Gastroesophageal sphincter (tissue), 4 donors: ENCODE data around the gene TBX6. TPM values are rescaled to one million over a fixed set of nuclear protein-coding genes. Genes with fewer than 3 reads are reported as not detected.
A peak's percentile ranks its signal among the peaks of the same experiment; 100 is the strongest.

Experiments used
- ATAC-seq: fragments of 150-250 bp; one replicate; pipeline ENCODE4 v1.9.1; 2016; ENCODE audit warnings: mild to moderate bottlenecking, moderate library complexity
- H3K27ac ChIP-seq, 4 donors: fragments of 200-600 bp; sonication (generic) in 3 of 4; 1 replicate in 3 of 4; 2 replicates in 1 of 4; pipeline ENCODE4 v1.5.1; 2016 to 2019
- H3K27me3 ChIP-seq: fragments of 200-600 bp; sonication (generic); one replicate; pipeline ENCODE4 v1.5.1; 2019
- H3K36me3 ChIP-seq, 2 donors: fragments of 200-600 bp; sonication (generic); one replicate each; pipeline ENCODE4 v1.5.1; 2019; ENCODE audit warnings: control low read depth in 1 of 2
- H3K4me1 ChIP-seq, 3 donors: fragments of 200-600 bp; sonication (generic); 1 replicate in 2 of 3; 2 replicates in 1 of 3; pipeline ENCODE4 v1.5.1; 2016 to 2019; ENCODE audit warnings: control low read depth in 2 of 3
- H3K4me3 ChIP-seq, 2 donors: fragments of 200-600 bp; sonication (generic); one replicate each; pipeline ENCODE4 v1.5.1; 2019; ENCODE audit warnings: mild to moderate bottlenecking in 1 of 2, moderate library complexity in 1 of 2
- H3K9me3 ChIP-seq, 3 donors: fragments of 200-600 bp; sonication (generic); one replicate each; pipeline ENCODE4 v1.5.1; 2017 to 2019; ENCODE audit warnings: control low read depth in 2 of 3
- CTCF ChIP-seq, 4 experiments: fragments of 200-600 bp in 2 of 4; fragments of 450-650 bp in 2 of 4; sonication (generic) in 1 of 4; IDR thresholded peaks; one replicate each; pipeline ENCODE4 v1.5.1; 2017 to 2019; ENCODE audit warnings: antibody characterized with exemption in 4 of 4, mild to moderate bottlenecking in 2 of 4, moderate library complexity in 2 of 4
- EP300 ChIP-seq: sonication (generic); formaldehyde crosslinking; IDR thresholded peaks from one replicate; pipeline ENCODE4 v1.6.1; 2017; ENCODE audit warnings: antibody characterized with exemption, mild to moderate bottlenecking
- POLR2A ChIP-seq, 2 donors: fragments of 450-650 bp; IDR thresholded peaks; one replicate each; pipeline ENCODE4 v1.6.1; 2017; ENCODE audit warnings: antibody characterized with exemption in 2 of 2, mild to moderate bottlenecking in 2 of 2, moderate library complexity in 1 of 2
- POLR2AphosphoS5 ChIP-seq: sonication (generic); formaldehyde crosslinking; IDR thresholded peaks from one replicate; pipeline ENCODE4 v1.6.1; 2017; ENCODE audit warnings: antibody characterized with exemption
- WGBS, 2 donors: methylation state at CpG; one replicate each; pipeline ENCODE4 v1.1.5; 2018; ENCODE audit warnings: low coverage in 1 of 2; 5-methylcytosine and 5-hydroxymethylcytosine counted together
- total RNA-seq, 4 donors: library from RNA; depleted of rRNA; stranded (reverse); fragments of >200 nt; gene quantifications; one replicate each; pipeline ENCODE4 v1.1.0, GENCODE V29; 2016

TBX6 gene
- total RNA-seq, 4 donors from 2014 or later = 0.40 to 0.84 (median 0.45) TPM

- TF ChIP-seq POLR2A (IDR thresholded peaks at IDR 0.05) = no peak
- no peak for TF ChIP-seq CTCF (IDR thresholded peaks at IDR 0.05)
- TF ChIP-seq EP300 = no peak
- no peak for TF ChIP-seq POLR2AphosphoS5
- Histone ChIP-seq H3K4me3 (no peak overlapping the region), H3K36me3 (peaks cover 0 to 98% of the 10 kb centered on the region in 2 donors), H3K4me1 (peaks cover 0 to 14% (median 0%) of the 10 kb centered on the region in 3 donors), H3K27me3 (no peaks in the 10 kb centered on the region), H3K9me3 (no peaks in the 10 kb centered on the region), H3K27ac (peak overlapping the region in 1 of 4 donors; percentile 12)
- WGBS, 2 donors = 77 to 90% methylated on average over 4 to 8 of the region's 20 CpGs
- peak; percentile 14 for ATAC-seq
Measured at GRCh38 chr16:30113711-30114333, 22.1 kb upstream of the TBX6 start.

- Histone ChIP-seq H3K27ac (peak within 1 kb of the TSS in 1 of 4 donors; percentile 12), H3K27me3 (no peaks in the 10 kb centered on the region), H3K4me3 (no peak within 1 kb of the TSS), H3K9me3 (no peaks in the 10 kb centered on the region), H3K36me3 (peaks cover 0 to 97% of the 10 kb centered on the region in 2 donors), H3K4me1 (peaks cover 0 to 14% (median 0%) of the 10 kb centered on the region in 3 donors)
- WGBS, 2 donors = 77% methylated on average over 4 of the region's 20 CpGs; no CpG with 5 or more reads in 1 of the 2 donors
- ATAC-seq = peak; percentile 40
- no peak for TF ChIP-seq CTCF (IDR thresholded peaks at IDR 0.05)
- TF ChIP-seq POLR2AphosphoS5 = no peak
- no peak for TF ChIP-seq EP300
- TF ChIP-seq POLR2A (IDR thresholded peaks at IDR 0.05) = no peak
Measured at GRCh38 chr16:30113031-30113710, 21.4 kb upstream of the TBX6 start, which contains the start of gene GDPD3. Gene GDPD3, minus strand, starts transcription at chr16:30113537. Its CDS starts 59 bp downstream, at chr16:30113478.

GRCh38 chr16:30112197-30113030 lies 20.7 kb upstream of the TBX6 start:
- Histone ChIP-seq H3K4me1 (peaks cover 0 to 14% (median 0%) of the 10 kb centered on the region in 3 donors), H3K27me3 (no peaks in the 10 kb centered on the region), H3K4me3 (no peak overlapping the region), H3K9me3 (no peaks in the 10 kb centered on the region), H3K27ac (no peak overlapping the region), H3K36me3 (peaks cover 0 to 97% of the 10 kb centered on the region in 2 donors)
- WGBS, 2 donors = 71 to 78% methylated on average over 4 to 5 of the region's 29 CpGs
- peak; percentile 49 for ATAC-seq
- peak in 3 of 4 experiments; percentile 53 to 77 (median 70) for TF ChIP-seq CTCF (IDR thresholded peaks at IDR 0.05)
- TF ChIP-seq POLR2AphosphoS5 = no peak
- TF ChIP-seq POLR2A (IDR thresholded peaks at IDR 0.05) = no peak

- no peak overlapping the region for H3K27ac ChIP-seq
- H3K27me3 ChIP-seq = no peaks in the 10 kb centered on the region
- ATAC-seq = no peak
- no peak overlapping the region for H3K4me3 ChIP-seq
- H3K36me3 ChIP-seq = peaks cover 0 to 97% of the 10 kb centered on the region in 2 donors
- H3K9me3 ChIP-seq = no peaks in the 10 kb centered on the region
- H3K4me1 ChIP-seq = peaks cover 0 to 14% (median 0%) of the 10 kb centered on the region in 3 donors
- TF ChIP-seq POLR2A (IDR thresholded peaks at IDR 0.05) (no peak), CTCF (IDR thresholded peaks at IDR 0.05) (no peak), POLR2AphosphoS5 (no peak), EP300 (no peak)
- WGBS, 2 donors = 50 to 55% methylated on average over 3 to 4 of the region's 7 CpGs
Measured at GRCh38 chr16:30110661-30111060, 18.9 kb upstream of the TBX6 start.
